HG02642 (cell line): ENCODE data around the gene SCFD1.
"Not testable (repeated sequence)": the region's sequence is repeated elsewhere in the genome, so short reads cannot be mapped to it uniquely, and the experiment has no call there.

Source experiments
- ATAC-seq: cut with Tn5 transposase; IDR thresholded peaks from one replicate; pipeline ENCODE4 v1.9.1; 2021; ENCODE audit warnings: mild to moderate bottlenecking; ENCODE audit not compliant: unreplicated experiment, poor library complexity

The SCFD1 gene

GRCh38 chr14:30658645-30659044 lies 36.5 kb downstream of the SCFD1 start:
- ATAC-seq, result no peak

DNA sequence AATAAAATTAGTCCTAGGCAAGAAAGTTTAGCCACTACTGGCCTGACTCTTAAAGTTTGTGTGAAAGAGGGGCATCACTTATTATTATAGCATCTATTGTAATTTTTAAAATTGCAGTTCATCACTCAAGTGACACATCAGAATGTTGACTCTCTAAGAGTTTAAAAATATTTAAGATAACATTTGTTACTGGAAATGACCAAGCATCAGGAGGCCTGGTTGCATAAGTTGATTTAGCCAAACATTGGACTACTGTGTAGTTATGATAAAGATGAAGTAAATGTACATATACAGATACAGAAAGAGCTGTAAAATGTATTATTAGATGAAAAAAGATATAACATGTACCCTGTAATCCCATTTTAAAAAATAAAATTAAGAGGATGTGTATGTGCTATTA lies 47.5 kb downstream of the SCFD1 start:
- ATAC-seq, result no peak

- ATAC-seq, result no peak
Measured at GRCh38 chr14:30673071-30673470, 51.0 kb downstream of the SCFD1 start.

GRCh38 chr14:30678926-30679431 lies 56.9 kb downstream of the SCFD1 start:
- no peak for ATAC-seq

- no peak for ATAC-seq
Measured at GRCh38 chr14:30680036-30680435, 57.9 kb downstream of the SCFD1 start.

- ATAC-seq, result not testable (repeated sequence)
Measured at GRCh38 chr14:30680776-30681175, 58.7 kb downstream of the SCFD1 start.

DNA sequence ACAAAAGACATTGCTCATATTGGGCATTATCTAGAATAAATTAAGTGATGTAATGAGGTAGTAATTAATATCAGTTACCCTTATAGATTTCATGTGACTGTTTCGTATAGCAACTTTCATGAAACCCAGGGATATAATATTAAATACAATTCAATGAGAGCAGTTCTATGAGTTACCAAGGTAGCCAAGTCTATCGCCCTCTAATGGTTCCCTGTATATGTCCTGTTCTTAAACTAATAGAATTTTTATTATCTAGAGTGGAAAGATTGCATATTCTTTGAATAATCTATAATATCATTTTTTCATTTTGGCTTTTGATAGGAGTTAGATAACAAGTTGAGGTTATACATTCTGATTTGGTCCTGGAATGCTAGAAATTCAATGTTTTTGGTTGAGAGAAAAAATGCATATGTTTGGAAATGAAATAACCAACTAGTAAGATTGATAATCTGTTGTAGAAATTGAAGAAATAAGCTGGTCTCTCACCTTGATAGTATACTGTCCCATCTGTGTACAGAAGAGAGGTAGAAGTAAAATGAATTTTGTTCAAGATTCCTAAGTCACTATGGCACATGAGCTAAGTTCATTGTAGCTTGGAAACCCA lies 59.7 kb downstream of the SCFD1 start:
- ATAC-seq, result no peak

DNA sequence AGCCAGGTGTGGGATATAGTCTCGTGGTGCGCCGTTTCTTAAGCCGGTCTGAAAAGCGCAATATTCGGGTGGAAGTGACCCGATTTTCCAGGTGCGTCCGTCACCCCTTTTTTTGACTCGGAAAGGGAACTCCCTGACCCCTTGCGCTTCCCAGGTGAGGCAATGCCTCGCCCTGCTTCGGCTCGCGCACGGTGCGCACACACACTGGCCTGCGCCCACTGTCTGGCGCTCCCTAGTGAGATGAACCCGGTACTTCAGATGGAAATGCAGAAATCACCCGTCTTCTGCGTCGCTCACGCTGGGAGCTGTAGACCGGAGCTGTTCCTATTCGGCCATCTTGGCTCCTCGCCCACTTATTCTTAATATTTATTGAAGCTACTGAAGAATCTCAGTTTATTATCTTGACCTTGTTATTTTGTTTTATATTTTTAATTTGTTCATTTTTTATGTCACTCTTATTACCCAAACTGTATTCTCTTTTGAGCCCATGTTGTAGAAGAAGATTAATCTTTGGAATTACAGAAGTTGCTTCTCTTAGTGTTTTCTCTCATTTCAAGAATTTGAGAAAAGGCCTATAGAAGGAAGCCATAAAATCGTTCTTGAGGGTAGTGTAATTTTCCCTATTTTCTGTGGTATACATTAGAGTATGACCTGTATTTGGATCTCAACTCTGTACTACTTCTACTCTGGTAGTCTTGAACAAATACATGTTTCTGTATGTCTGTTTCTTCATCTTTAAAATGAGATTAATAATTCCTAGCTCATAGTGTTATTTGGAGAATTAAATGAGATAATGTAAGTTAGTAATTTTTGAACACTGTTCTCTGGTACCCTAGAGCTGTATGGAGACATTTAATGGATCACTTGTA lies 68.6 kb downstream of the SCFD1 start:
- not testable (repeated sequence) for ATAC-seq

DNA sequence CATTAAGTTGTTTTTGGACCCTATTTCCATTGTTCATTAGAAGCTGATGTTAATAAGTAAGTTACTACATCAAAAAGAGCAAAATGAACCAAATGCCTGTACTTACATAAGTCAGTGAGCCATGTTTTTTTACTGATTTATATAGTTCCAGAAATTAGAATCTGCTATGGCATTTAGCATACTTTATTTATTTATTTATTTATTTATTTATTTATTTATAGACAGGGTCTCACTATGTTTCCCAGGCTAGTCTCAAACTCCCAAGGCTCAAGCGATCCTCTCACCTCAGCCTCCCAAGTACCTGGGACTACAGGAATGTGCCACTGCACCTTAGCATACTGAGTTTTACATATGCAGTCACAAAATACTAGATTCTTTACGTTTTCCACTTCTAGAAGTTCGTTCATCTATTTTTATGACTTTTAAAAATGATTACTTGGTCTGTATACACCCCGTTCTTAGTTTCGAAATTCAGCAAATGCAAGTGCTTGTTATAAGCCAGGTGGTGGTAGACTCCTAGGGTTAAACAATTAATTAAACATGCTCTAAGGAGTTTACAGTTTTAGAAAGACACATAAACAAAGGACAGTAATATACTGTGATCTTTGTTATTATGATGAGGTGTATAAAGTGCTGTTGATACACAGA lies 69.8 kb downstream of the SCFD1 start:
- ATAC-seq, result no peak

DNA sequence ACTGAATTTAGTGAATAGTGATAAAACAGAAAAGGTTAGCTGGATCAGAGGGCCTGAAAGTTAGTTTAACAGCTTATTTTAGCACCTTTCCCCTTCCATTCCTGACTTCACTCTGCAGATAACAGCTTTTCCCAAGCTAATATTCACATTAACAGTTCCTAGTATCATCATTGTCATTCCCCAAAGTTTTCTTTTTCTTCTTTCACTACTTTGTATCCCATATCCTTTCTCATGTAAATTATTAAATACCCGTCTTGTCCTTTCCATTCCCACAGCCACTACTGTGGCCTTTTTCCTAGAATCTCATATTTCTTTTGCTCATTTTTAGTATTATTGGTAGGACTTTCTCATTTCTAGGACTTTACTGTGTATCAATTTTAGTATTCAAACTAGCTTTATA lies 70.5 kb downstream of the SCFD1 start:
- ATAC-seq, result no peak

DNA sequence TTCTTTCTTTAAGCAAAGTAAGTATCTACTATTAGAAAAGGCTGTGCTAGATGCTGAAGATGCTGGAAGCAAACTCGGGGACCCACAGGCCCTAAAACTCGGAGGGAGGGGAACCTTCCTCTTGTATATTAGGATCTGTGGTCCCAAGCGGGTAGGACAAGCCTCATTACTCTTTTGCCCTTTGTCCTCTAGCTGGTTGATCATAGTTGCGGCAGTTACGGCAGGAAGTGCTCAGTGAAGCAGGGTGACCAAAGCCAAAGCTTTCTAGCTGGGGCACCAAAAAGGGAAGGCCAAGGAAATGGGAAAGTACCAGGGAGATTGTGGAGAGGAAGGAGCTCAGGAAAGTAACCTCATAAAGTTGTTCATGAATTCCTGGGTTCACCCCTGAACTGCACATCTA lies 76.3 kb downstream of the SCFD1 start:
- no peak for ATAC-seq

- ATAC-seq, result no peak
Measured at GRCh38 chr14:30706704-30707103, 84.6 kb downstream of the SCFD1 start.

DNA sequence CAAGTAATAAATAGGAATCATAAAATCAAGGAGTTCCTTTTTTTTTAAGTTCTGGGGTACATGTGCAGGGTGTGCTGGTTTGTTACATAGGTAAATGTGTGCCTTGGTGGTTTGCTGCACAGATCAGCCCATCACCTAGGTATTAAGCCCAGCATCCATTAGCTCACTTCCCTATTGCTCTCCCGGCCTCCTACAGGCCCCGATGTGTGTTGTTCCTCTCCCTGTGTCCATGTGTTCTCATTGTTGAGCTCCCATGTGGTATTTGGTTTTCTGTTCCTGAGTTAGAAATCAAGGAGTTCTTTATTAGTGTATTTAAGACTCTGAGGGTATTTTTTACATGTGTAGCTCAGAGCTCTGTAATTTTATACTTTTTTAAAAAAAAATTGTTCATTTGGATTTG lies 86.0 kb downstream of the SCFD1 start:
- ATAC-seq, result no peak

DNA sequence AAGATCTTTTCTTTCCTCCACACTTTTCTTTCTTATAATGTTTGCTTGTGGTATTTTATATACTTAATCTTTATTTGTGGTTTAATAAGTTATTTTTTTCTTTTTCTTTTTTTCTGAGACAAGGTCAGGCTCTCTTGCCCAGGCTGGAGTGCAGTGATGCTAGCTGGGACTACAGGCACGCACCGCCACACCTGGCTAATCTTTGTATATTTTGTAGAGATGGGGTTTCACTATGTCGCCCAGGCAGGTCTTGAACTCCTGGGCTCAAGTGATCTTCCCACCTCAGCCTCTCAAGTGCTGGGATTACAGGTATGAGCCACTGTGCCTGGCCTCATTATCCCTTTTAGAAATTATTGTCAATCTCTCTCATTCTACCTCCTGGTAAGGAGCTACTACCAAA lies 87.1 kb downstream of the SCFD1 start:
- ATAC-seq, result no peak

DNA sequence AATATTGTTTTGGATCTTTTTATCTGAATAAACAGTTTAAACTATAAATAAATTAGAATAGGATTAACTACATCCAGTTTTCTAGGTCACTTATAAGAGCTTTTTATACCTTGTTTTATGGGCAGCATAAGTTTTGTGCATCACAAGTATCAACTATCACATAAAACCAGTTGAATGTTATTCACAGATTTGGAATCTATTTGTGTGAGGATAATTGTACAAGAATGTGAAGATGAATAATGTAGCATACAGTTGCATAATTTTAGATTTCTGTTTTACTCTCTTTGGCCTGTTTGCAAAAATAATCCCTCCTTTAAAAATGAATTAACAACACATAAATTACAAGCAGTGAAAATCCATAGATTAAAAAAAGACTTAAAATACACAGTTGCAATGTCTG lies 88.8 kb downstream of the SCFD1 start:
- no peak for ATAC-seq

DNA sequence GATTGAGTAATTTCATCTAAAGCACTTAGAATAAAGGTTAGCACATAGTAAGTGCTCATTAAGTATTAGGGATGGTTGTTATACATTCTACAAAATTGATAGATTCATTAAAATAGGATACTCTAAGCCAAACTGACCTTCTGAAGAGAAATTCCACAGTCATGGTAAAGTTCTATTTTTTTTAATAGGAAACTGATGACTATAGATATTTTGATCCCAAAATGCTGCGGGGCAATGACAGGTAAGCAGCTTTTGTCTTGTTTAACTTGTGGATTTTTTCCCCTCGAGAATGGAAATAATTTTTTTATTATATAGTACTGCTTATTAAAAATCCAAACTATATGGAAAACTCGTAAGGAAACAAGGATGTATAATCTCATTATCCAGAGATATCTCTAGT lies 97.0 kb downstream of the SCFD1 start:
- no peak for ATAC-seq

- no peak for ATAC-seq
Measured at GRCh38 chr14:30725763-30726162, 103.6 kb downstream of the SCFD1 start.

- ATAC-seq, result no peak
Measured at GRCh38 chr14:30728471-30728870, 106.4 kb downstream of the SCFD1 start.

- no peak for ATAC-seq
Measured at GRCh38 chr14:30737916-30738315, 115.8 kb downstream of the SCFD1 start.

- ATAC-seq, result no peak
Measured at GRCh38 chr14:30738978-30739377, 116.9 kb downstream of the SCFD1 start.

GRCh38 chr14:30748343-30748742 lies 126.2 kb downstream of the SCFD1 start:
- ATAC-seq, result no peak
